ENCODE data around the gene RPTN. TPM values are rescaled to one million over a fixed set of nuclear protein-coding genes. Genes with fewer than 3 reads are reported as not detected.

RPTN gene
- total and polyA plus RNA-seq, 2 of the 4 experiments (the other 2 are of a cell fraction): not detected

- Histone ChIP-seq H4K8ac (ENCODE audit: low read depth in 2 of 2, low read length in 2 of 2) (no peak overlapping the region), H3K4me1 (ENCODE audit: control insufficient read depth, insufficient read depth, low read length) (no peaks in the 10 kb centered on the region), H3K79me1 (ENCODE audit: low read depth in 1 of 2, low read length in 2 of 2) (no peaks in the 10 kb centered on the region), H2AK5ac (ENCODE audit: low read depth, low read length) (no peak overlapping the region), H3K27me3 (ENCODE audit: control insufficient read depth, insufficient read depth, low read length) (no peaks in the 10 kb centered on the region), H3K36me3 (ENCODE audit: control insufficient read depth, insufficient read depth, low read length) (no peaks in the 10 kb centered on the region), H4K91ac (ENCODE audit: insufficient read depth, low read depth, low read length) (no peak overlapping the region), H3K4ac (ENCODE audit: low read depth, low read length) (no peak overlapping the region), H4K20me1 (ENCODE audit: insufficient read depth, low read length) (no peaks in the 10 kb centered on the region), H3K23ac (ENCODE audit: low read depth, low read length) (no peak overlapping the region), H2AFZ (replicated peaks; ENCODE audit: low read length, poor library complexity) (no peak overlapping the region), H2AK9ac (replicated peaks; ENCODE audit: low read depth, low read length, poor library complexity) (no peak overlapping the region), H3K18ac (ENCODE audit: low read depth, low read length) (no peak overlapping the region), H3K9ac (ENCODE audit: low read depth, low read length) (no peak overlapping the region), H4K5ac (ENCODE audit: low read depth, low read length) (no peak overlapping the region), H3K4me2 (ENCODE audit: low read depth, low read length) (no peak overlapping the region), H2BK20ac (ENCODE audit: low read depth, low read length) (no peak overlapping the region), H3K56ac (ENCODE audit: extremely low read depth, insufficient read depth, low read length) (no peak overlapping the region), H3K9me1 (ENCODE audit: insufficient read depth, low read length) (no peaks in the 10 kb centered on the region), H3K27ac (ENCODE audit: insufficient read depth, low read length) (no peak overlapping the region), H2BK120ac (ENCODE audit: low read depth, low read length) (no peak overlapping the region), H3K9me3 (ENCODE audit: control insufficient read depth, insufficient read depth, low read length) (peaks cover 2% of the 10 kb centered on the region; the same call in 1 of the 2 replicates), H3K4me3 (ENCODE audit: insufficient read depth, low read depth, low read length) (no peak overlapping the region), H2BK5ac (ENCODE audit: low read depth, low read length, poor library complexity, severe bottlenecking) (no peak overlapping the region), H3K14ac (replicated peaks; ENCODE audit: low read depth, low read length) (no peak overlapping the region), H2BK15ac (ENCODE audit: low read depth, low read length) (no peak overlapping the region)
- POLR2A ChIA-PET (ENCODE audit: unreplicated experiment): no interaction called here
- WGBS, 2 experiments (ENCODE audit: extremely low coverage in 2 of 2, insufficient read length in 1 of 2): no CpG with 5 or more reads among the region's 2 CpGs
- intact Hi-C loops (cut with micrococcal nuclease): loop anchor here (2.0 to 5.0 kb wide), 3 partner anchors 204 to 317 kb away; no protein-coding TSS in a partner anchor
- ATAC-seq (ENCODE audit: low read depth) (no peak), DNase-seq (no peak)
- CTCF ChIA-PET: no interaction called here
- no peak for TF ChIP-seq RFX5 (IDR thresholded peaks at IDR 0.05; ENCODE audit: low read depth, low read length)
- no peak for TF ChIP-seq MXI1 (IDR thresholded peaks at IDR 0.05; ENCODE audit: borderline replicate concordance, low read depth, low read length)
- TF ChIP-seq, protein P1, sequence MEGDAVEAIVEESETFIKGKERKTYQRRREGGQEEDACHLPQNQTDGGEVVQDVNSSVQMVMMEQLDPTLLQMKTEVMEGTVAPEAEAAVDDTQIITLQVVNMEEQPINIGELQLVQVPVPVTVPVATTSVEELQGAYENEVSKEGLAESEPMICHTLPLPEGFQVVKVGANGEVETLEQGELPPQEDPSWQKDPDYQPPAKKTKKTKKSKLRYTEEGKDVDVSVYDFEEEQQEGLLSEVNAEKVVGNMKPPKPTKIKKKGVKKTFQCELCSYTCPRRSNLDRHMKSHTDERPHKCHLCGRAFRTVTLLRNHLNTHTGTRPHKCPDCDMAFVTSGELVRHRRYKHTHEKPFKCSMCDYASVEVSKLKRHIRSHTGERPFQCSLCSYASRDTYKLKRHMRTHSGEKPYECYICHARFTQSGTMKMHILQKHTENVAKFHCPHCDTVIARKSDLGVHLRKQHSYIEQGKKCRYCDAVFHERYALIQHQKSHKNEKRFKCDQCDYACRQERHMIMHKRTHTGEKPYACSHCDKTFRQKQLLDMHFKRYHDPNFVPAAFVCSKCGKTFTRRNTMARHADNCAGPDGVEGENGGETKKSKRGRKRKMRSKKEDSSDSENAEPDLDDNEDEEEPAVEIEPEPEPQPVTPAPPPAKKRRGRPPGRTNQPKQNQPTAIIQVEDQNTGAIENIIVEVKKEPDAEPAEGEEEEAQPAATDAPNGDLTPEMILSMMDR (conservative IDR thresholded peaks at IDR 0.05; ENCODE audit: low read depth, low read length): no peak
- TF ChIP-seq MAZ (IDR thresholded peaks at IDR 0.05; ENCODE audit: borderline replicate concordance, low read depth, low read length): no peak
- no peak for TF ChIP-seq BHLHE40 (IDR thresholded peaks at IDR 0.05; ENCODE audit: low read depth, low read length)
- TF ChIP-seq NFE2L2 (IDR thresholded peaks at IDR 0.05; ENCODE audit: low read depth, low read length): no peak
- TF ChIP-seq MAFK (IDR thresholded peaks at IDR 0.05; ENCODE audit: low read depth, low read length): no peak
- TF ChIP-seq, protein P2, sequence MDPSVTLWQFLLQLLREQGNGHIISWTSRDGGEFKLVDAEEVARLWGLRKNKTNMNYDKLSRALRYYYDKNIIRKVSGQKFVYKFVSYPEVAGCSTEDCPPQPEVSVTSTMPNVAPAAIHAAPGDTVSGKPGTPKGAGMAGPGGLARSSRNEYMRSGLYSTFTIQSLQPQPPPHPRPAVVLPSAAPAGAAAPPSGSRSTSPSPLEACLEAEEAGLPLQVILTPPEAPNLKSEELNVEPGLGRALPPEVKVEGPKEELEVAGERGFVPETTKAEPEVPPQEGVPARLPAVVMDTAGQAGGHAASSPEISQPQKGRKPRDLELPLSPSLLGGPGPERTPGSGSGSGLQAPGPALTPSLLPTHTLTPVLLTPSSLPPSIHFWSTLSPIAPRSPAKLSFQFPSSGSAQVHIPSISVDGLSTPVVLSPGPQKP (IDR thresholded peaks at IDR 0.05; ENCODE audit: borderline replicate concordance, low read depth, low read length): no peak
- no peak for TF ChIP-seq POLR2A (IDR thresholded peaks at IDR 0.05; ENCODE audit: low read depth, low read length)
- no peak for TF ChIP-seq FOS (IDR thresholded peaks at IDR 0.05; ENCODE audit: low read depth, low read length)
- no peak for TF ChIP-seq SMC3 (IDR thresholded peaks at IDR 0.05; ENCODE audit: low read depth, low read length)
- no peak for TF ChIP-seq RCOR1 (IDR thresholded peaks at IDR 0.05; ENCODE audit: insufficient replicate concordance, low read length)
- TF ChIP-seq CHD1 (IDR thresholded peaks at IDR 0.05; ENCODE audit: low read depth, low read length): no peak
- TF ChIP-seq RAD21 (IDR thresholded peaks at IDR 0.05; ENCODE audit: low read length): no peak
- TF ChIP-seq CEBPB (IDR thresholded peaks at IDR 0.05; ENCODE audit: low read depth, low read length): no peak
- TF ChIP-seq USF2 (IDR thresholded peaks at IDR 0.05; ENCODE audit: low read depth, low read length): no peak
- no TSS peak for BruUV-seq (replicated peaks)
- dilution Hi-C loops (cut with HindIII; ENCODE audit: low sequenced_read_pairs, unreplicated experiment): no loop called here
- in situ Hi-C loops (cut with MboI; ENCODE audit: low sequenced_read_pairs): no loop called here
These were observed 15.7 kb downstream of the RPTN start for GRCh38 chr1:152143150-152143887.

Data from IMR-90 (cell line).